HuH-7 (cell line): ENCODE data around the gene DOCK9.

ENCODE experiments used
- DNase-seq: peaks from one replicate; pipeline ENCODE4 v3.0.0; 2011; ENCODE audit warnings: low spot score

Gene DOCK9

DNA sequence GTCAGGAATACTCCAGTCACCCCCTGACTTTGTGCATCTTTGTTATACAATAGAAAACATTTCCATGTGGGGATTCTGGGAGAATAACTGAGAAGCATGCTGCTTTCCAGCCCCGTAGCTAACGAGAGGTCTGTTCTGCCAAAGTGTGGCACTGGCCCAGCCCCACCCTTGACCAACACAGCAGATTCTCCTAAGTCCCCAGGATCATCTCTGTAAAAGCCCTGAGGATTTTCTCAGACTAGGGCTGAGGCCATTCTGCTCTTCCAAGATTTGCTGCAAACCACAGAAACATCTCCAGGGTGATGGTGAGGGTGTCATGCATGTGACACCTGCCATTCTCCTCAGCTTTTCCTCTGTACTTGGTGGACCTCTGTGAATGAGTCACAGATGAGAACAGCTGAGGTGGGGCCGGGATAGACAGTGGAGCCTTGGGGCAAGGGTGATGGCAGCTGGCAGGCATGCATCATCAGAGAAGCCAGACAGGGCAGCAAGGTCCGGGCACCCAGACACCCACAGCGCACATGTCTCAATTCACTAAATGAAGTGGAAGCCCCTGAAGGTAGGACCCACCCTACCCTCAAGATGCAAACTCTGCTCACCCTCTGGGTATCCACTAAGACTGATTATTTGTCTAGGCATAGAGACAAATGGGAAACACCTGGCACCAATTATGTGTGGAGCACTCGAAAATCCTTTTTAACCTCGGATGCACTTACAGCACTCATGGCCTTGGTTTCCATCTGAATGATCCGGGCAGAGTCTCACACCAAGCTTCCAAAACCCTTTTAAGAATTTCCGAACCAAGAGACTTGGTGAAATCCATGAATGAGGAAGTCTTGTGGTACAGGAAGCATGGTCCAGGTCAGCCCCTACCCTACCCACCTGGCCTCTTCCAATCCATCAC lies 20.1 kb upstream of the DOCK9 start:
- DNase-seq: no peak

DNA sequence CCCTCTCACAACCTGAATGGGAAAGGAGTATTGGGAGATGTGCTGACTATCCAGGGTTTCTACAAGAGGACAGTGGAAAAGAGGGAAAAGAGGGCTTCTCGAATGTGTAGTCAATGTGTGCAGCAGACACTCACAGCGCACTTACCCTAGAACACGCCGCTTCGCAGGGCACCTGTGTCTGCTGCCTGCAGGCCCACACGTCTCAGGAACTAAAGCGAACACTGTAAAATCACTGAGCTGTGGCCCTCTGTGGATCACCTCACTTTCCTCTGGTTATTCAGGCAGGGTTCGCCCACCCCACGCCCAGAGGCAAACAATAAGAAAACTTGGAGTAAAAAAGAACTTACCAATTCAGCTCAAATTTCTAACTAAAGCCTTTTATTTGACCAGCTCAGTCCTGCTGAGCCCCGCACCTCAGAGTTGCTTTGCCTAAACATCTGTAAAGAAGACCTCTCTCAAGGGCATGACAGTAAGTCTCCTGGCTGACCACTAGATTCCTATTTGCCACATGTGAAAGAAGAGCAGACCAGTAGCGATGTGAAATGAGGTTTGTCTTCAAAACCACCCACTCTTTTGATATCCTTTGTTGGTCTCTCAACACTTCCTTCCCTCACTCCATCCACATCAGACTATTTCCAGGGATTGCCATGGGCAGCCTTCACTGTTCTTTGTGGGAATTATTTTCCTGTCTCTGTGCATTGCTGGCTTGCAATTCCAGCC lies 19.3 kb upstream of the DOCK9 start:
- DNase-seq: no peak

DNA sequence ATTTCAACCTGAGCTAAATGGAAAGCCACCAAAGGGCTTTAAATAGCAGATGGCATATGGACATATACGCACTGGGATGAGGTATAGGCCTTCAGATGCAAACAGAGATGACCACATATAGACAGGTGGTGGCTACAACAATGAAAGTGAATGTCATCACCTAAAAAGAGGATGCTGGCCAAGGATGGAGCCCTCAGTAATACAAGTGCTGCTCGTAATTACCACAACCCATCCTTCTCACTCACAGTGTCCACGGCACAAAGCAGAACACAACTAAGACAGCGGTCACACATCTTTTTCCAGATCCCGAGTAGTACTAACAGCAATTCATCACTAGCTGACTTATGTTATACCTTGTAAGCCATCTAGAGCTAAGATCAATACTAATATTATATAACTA lies 18.2 kb upstream of the DOCK9 start:
- DNase-seq: no peak

DNA sequence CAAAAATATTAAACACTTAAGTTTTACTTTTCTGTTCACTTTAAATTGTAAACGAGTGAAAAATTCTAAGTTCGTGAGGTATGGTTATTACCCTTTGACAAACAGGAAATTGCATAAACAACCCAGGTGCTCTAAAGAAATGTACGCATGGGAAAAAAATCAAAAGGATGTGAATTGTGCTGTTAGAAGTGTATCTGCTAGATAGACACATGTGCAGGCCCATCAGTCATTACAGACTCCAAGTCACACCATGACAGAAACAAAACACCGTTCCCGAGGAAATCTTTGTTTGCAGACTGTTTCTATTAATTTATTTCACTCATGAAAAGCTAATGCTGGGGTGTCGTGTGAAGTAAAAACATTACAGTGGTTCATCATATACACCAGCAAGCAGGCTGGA lies 17.0 kb upstream of the DOCK9 start:
- DNase-seq: no peak

DNA sequence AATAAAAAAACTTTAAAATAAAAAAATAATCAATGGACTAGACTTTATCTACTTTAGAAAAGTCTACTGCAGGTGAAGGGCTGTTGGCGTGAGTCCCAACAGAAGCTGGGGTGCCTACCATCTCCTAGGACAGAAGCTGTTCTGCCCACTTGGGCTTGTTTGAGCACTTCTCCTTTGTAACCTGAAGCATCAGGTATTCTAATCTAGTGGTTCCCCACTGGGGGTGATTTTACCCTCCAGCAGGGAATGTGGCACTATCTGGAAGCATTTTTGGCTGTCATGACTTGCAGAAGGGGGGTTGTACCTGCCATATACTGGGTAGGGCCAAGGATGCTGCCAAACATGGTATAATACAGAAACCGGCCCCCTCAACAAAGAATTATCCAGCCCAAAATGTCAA lies 16.2 kb upstream of the DOCK9 start:
- DNase-seq: no peak

DNA sequence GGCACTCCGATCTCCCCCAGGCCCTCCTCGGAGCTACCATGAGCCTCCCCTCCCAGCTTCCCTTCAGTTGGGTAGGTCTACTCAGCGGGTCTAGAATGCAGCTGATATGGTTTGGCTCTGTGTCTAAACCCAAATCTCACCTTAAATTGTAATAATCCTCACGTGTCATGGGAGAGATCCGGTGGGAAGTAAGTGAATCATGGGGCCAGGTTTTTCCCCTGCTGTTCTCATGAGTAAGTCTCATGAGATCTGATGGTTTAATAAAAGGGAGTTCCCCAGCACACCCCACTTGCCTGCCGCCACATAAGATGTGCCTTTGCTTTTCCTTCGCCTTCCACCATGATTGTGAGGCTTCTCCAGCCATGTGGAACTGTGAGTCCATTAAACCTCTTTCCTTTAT lies 14.5 kb upstream of the DOCK9 start:
- DNase-seq: no peak

DNA sequence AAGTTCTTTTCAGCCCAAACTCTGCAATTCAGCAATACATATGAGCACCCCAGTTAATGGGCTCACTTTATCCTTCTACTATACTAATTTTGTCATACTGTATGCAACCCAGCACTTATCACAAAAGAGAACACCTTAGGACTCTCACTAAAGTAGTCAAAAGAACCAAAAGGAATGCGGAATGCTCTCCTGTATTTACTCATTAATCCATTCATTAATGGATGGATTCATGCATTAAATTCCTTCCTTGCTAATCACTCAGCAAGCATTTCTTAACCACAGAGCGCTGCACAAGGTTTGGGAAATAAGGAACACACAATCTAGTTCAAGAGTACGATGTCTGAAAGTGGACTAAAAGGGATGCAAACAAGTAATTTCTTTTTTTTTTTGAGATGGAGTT lies 12.8 kb upstream of the DOCK9 start:
- DNase-seq: no peak

DNA sequence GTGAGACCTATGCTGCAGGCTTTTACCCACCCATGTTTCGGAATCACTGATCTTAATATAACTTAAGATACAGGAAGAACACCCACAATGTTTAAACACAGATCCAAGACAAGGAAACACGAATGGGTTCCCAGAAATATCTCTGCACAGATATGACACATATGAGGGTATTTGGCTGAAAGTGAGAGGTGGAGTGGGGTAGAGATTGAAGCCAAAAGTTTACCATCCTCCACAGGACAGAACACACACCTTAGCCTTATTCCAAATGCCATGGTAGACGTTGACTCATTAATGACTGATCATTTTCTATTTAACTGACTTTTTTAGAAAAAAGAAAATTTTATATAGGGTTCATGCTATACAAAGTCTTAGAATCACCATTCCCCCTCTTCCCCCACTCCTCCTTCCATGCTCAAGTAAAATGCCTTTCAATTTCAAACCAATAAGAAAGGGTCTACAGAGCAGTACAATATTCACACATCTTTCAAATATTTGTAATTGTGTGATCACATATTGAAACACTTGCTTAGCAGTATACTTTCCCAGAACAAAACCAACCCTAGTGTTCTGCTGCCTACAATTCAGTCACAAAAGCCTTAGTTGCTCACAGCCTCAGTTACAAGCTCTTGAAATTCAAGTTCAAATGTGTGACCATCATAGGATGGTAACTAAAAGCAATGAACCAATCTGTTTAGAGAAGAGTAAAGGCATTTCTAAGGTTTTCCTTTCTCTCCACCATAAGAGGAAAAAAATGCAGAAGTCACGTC lies 11.8 kb upstream of the DOCK9 start:
- no peak for DNase-seq

DNA sequence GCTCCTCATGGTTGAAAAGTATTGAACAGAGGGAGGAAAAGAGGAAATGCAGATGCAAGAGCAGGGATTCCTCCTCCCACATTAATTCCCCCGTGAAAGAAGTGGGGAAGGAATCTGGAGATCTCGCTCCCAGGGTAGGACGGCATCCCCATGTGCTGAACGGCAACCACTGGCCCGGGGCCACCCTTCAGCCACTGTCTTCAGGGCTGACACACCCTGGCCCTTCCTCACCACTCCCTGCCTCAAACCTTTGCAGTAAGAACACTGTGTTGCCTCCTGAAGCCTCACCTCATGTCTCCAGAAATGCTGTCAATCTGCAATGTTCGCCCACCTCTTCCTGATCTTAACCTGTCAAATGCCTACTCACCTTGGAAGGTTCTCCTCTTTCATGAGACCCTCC lies 10.9 kb upstream of the DOCK9 start:
- no peak for DNase-seq

DNA sequence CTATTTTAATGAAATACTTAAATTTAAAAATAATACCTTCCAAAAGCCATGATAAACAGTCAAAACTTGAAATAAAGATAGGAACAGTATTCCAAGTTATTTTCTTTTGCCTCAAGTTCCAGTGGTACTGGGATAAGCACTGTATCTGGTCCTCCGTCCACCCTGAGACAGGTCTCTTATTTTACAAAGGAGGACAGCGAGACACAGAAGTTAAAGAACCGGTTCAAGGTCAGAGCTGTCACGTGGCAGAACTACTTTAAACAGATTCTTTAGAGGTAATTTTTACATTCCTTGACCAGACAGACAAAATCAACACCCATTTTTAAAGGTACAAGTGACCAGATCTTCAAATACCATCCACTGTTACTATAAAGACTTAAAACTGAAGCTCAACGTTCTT lies 10.4 kb upstream of the DOCK9 start:
- DNase-seq: no peak

DNA sequence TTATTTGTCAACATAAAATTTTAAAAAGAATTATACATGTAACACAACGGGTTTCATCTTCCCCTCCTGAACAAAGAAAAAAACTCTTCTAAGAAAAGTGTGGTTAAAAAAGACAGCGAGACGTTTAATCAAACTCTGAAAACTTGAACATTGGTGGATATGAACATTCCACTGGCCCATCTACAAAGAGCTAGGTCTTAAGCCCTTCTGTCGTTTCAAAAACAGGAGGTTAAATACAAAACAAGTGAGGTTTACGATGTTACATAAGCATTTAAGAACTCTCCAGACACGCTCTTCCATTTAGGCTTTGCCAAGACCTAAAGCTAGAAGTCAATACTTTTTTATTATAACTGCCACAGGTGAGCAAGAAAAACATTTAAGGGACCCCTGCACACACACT lies 9.4 kb upstream of the DOCK9 start:
- no peak for DNase-seq

DNA sequence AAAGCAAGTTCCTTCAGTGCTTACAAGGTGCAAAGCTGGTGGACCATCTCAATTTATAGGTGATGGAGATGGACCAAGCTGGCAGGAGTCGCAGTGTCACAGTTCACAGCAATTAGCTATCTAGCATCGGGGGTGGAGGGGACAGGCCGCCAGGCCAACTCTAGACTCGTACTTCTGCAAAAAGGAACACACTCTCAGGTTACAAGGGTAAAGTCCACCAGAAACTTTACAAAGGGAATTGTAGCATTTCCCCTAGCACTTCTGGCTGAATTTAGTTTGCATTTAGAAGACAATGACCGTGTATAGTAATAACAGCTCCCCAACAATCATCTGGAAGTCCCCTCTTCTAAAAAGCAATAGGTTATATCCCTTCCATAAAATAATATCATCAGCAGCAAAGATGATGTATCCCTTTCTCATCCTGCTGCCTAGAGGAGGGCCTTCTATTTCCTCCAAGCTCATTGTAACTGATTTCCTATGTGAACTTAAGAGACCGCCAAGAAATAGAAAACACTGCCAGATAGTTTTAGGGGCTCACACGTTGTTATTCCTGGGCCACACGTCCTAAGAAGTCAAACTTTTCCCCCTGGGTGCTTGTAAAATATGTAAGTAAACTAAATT lies 8.5 kb upstream of the DOCK9 start:
- DNase-seq: peak; percentile 17

DNA sequence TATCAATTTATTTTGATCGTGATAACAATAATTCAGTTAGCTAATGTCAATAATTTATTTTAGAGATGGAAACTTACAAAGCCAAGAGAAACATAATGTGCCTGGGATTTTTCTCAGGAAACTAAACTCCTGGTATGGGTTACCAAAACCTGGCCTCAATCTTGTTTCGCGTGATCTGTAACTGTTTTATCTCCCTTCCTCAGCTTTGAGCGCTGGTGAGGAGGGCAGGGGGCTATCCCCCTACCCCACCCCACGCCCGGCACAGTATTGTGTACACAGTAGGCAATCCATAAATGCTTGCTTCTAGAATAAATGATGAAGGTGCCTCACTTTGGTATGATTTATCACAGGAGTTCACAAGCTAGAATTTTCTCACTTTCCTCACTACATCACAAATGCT lies 7.7 kb upstream of the DOCK9 start:
- DNase-seq: no peak

DNA sequence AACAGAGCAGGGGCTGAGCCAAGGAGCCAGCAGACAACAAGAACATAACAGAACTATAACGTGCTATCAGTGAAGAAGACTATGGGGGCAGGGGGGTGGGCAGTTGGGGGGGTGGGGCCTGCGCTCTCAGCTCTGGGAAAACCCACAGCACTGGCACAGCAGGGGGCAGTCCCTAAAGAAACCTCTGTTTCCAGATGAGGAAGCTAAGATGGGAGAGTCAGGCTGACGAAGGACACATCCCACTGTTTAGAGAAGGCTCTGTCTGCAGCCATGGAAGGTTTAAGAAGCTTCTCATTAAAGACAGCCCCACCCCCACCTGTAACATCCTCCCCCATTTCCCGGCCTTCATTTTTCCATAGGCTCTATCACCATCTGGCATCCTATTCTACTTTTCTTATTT lies 7.1 kb upstream of the DOCK9 start:
- no peak for DNase-seq

DNA sequence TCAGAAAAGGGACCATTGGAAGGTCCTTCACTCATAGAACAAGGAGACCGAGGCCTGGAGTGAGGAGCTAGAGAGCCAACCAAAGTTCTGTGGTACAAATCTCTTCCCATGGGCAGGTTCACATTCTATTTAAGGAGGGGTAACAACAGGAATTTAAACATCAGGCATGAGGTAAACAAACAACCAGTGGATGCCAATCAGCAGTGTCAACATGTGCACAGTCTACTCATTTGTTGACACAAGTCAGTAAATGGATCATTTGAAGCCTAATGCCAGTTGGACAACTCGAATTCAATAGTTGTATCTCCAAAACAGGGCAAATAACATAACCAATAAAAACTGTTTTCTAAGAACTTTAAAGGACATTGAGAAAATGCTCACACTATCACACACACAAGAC lies 6.3 kb upstream of the DOCK9 start:
- DNase-seq: no peak

DNA sequence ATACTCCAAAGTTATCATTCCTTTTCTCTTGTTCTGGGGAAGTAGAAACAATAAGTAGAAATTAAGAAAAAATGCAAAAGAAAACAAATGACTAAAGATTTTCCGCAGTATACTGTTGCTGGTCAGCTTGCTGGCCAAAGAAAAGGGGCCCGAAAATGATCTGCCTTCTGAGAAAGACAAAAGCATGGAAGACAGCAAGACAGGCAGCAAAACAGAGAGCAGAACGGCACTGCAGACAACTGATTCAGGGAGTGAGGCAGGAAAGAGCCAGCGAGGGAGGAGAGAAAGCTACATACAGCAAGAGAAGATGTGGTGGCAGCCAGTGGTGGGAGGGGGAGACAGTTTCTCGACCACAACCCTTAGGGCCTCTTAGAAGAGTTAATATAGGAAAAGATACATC lies 5.3 kb upstream of the DOCK9 start:
- no peak for DNase-seq

DNA sequence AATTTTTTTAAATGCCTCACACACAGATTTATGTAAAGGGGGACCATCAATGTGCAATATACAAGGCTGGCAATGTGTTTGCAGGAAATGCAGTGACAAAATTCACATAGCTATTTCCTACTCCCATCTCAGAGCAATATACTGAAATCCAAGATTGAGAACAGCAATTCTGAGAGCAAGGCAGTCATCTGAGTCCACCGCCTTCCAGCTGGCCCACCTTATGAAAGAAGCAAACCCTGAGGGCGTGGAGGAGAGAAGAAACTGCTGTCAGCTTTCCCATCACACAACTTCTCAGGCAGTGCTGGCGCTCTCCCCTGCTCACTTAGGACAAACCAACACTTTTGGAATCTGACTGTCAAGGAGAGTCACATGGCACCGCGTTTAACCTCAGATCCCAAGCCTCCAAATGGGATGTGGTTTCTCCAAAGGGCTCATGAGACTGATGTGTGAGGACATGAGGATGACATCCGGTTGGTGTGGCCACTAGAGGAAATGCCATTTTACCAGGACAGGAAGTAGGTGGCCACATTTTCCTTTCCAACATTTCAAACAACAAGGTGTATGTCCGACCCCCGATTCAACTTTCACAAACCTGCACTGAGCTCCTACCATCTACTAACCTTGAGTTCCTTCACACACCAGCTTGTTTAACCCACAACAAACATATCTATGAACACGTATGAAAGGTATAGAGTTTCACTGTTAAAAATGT lies 3.7 kb upstream of the DOCK9 start:
- DNase-seq: no peak

DNA sequence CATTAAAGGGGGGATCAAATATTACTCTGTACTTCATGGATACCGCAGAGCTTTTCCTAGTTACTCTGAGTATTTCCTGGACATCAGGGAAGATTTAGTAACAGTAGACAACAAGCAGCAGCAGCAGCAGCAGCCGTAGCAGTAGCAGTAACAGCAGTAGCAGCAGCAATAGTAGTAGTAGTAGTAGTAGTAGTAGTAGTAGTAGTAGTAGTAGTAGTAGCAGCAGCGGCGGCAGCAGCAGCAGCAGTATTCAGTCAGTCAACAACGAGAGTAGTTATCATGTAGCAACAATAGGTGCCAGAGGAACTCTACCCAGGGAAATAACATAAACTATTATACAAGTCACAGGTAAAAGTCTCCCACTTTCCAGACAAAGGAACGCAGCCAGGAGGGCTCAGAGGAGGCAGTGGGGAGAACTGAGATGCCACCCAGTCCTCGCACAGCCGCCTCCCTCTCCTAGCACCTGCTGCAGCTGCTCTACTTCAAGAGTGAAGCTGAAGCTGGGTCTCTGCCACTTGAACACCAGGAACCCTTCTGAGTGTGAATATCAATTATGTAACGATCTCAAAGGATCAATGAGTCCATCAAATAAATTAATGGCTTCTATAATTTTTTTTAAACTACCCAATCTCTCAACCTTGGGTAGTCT lies 1.3 kb upstream of the DOCK9 start:
- DNase-seq: no peak

DNA sequence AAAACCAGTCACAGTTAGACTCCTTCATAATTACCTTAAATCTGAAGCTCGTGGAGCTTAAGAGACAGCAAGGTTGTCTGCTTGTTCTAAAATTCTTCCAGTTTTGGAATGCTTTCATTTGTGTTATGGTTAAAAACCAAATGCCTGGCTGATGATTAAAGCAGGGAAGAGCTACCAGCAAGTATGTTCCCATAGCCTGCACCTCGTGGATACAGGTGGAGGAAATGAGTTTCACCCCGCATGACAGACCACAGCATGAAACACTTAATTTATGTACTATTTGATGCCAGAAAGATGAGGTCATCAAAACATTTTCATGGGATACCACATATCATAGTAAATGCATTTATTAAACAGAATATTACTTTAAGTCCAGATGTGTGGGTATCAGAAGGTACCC lies 416 bp upstream of the DOCK9 start:
- no peak for DNase-seq

DNA sequence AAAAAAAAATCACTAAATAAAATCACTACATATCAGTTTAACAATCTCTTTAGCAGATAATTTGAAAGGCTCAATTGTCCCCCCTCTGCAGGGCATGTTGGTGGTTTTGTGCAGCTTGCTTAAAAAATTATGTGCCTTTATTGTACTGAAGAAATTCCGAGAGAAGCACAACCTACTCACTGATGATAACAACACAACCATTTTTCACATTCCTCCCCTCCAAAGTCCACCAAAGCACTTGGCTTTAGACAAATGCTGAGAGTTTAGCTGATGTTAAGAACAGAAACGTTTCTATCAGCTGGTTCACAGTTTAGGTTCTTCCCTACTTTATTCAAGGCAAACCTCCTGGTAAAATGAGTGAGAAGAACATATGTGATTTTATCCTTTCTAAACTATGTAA lies 923 bp downstream of the DOCK9 start:
- DNase-seq: no peak

DNA sequence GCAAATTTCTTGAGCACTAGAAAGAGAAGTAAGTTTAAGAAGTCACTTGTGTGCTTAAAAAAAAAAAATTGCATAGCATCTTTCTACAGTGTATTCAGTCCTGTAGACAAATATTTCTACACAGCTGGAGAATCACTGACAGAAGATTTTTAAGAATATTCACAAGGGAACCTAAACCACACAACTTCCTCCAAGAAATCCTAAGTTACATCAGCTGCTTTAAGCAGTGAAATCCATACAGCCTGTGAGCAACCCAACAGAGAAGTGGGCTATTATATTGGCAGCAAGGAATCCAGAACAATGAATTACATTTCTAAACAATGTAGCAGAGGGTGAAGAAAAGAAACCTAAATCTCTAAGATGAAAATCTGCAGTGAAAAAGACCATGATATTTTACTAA lies 1.5 kb downstream of the DOCK9 start:
- no peak for DNase-seq
